ENCODE measurements around the gene KCMF1. TPM values are rescaled to one million over a fixed set of nuclear protein-coding genes. Genes with fewer than 3 reads are reported as not detected.

Gene KCMF1
- total RNA-seq, 1 experiment from 2014 or later: 163 TPM

- no peaks in the 10 kb centered on the region for H3K36me3 ChIP-seq (ENCODE audit: control insufficient read depth, insufficient read depth, low read length)
- ChIA-PET POLR2A (no interaction called here), CTCF (interaction anchor here (0.6 kb wide), 1 partner anchor 7 kb away, joined by 5 read pairs; no protein-coding TSS in a partner anchor)
- H3K9me3 ChIP-seq (ENCODE audit: control insufficient read depth, insufficient read depth, low read depth, low read length): no peaks in the 10 kb centered on the region
- H3K27ac ChIP-seq (ENCODE audit: low read length): peak overlapping the region; percentile 67
- in situ Hi-C loops (cut with HindIII; ENCODE audit: low pct_unique_long_range_greater_than_20kb, low sequenced_read_pairs) (no loop called here), intact Hi-C loops (cut with micrococcal nuclease; ENCODE audit: unreplicated experiment) (no loop called here)
- no TSS peak for BruUV-seq (replicated peaks)
- ATAC-seq (peak; percentile 46; the same call in 1 of the 2 replicates), DNase-seq (ENCODE audit: low read depth, low spot score) (no peak)
- no peak overlapping the region for H3K4me3 ChIP-seq (ENCODE audit: low read depth in 2 of 2, low read length in 2 of 2)
- H3K4me1 ChIP-seq (ENCODE audit: control insufficient read depth, insufficient read depth, low read length): 0 out of 2 replicates have a peak, but pooled peaks cover 7% of the 10 kb centered on the region
- TF ChIP-seq POLR2AphosphoS5 (IDR thresholded peaks at IDR 0.05; ENCODE audit: low read depth, low read length) (no peak), SIN3A (IDR thresholded peaks at IDR 0.05; ENCODE audit: borderline replicate concordance, insufficient read depth, low read depth, low read length) (no peak), TCF7L2 (IDR thresholded peaks at IDR 0.05; ENCODE audit: low read depth, low read length) (no peak)
- TF ChIP-seq, protein P1, sequence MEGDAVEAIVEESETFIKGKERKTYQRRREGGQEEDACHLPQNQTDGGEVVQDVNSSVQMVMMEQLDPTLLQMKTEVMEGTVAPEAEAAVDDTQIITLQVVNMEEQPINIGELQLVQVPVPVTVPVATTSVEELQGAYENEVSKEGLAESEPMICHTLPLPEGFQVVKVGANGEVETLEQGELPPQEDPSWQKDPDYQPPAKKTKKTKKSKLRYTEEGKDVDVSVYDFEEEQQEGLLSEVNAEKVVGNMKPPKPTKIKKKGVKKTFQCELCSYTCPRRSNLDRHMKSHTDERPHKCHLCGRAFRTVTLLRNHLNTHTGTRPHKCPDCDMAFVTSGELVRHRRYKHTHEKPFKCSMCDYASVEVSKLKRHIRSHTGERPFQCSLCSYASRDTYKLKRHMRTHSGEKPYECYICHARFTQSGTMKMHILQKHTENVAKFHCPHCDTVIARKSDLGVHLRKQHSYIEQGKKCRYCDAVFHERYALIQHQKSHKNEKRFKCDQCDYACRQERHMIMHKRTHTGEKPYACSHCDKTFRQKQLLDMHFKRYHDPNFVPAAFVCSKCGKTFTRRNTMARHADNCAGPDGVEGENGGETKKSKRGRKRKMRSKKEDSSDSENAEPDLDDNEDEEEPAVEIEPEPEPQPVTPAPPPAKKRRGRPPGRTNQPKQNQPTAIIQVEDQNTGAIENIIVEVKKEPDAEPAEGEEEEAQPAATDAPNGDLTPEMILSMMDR (IDR thresholded peaks at IDR 0.05): no peak
- TF ChIP-seq, protein P2, sequence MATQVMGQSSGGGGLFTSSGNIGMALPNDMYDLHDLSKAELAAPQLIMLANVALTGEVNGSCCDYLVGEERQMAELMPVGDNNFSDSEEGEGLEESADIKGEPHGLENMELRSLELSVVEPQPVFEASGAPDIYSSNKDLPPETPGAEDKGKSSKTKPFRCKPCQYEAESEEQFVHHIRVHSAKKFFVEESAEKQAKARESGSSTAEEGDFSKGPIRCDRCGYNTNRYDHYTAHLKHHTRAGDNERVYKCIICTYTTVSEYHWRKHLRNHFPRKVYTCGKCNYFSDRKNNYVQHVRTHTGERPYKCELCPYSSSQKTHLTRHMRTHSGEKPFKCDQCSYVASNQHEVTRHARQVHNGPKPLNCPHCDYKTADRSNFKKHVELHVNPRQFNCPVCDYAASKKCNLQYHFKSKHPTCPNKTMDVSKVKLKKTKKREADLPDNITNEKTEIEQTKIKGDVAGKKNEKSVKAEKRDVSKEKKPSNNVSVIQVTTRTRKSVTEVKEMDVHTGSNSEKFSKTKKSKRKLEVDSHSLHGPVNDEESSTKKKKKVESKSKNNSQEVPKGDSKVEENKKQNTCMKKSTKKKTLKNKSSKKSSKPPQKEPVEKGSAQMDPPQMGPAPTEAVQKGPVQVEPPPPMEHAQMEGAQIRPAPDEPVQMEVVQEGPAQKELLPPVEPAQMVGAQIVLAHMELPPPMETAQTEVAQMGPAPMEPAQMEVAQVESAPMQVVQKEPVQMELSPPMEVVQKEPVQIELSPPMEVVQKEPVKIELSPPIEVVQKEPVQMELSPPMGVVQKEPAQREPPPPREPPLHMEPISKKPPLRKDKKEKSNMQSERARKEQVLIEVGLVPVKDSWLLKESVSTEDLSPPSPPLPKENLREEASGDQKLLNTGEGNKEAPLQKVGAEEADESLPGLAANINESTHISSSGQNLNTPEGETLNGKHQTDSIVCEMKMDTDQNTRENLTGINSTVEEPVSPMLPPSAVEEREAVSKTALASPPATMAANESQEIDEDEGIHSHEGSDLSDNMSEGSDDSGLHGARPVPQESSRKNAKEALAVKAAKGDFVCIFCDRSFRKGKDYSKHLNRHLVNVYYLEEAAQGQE (IDR thresholded peaks at IDR 0.05; ENCODE audit: insufficient read depth in 1 of 2, low read depth in 2 of 2, low read length in 1 of 2): no peak
- no peaks in the 10 kb centered on the region for H3K27me3 ChIP-seq (ENCODE audit: control insufficient read depth, insufficient read depth, low read length)
Observed at GRCh38 chr2:84939426-84940087, 31.4 kb upstream of the KCMF1 start.

- H3K4me3 ChIP-seq (ENCODE audit: low read depth in 2 of 2, low read length in 2 of 2): no peak overlapping the region
- TF ChIP-seq, protein P2 (IDR thresholded peaks at IDR 0.05; ENCODE audit: insufficient read depth in 1 of 2, low read depth in 2 of 2, low read length in 1 of 2): no peak
- TF ChIP-seq, protein P1 (IDR thresholded peaks at IDR 0.05): no peak
- TF ChIP-seq SIN3A (IDR thresholded peaks at IDR 0.05; ENCODE audit: borderline replicate concordance, insufficient read depth, low read depth, low read length): no peak
- no peak for TF ChIP-seq TCF7L2 (IDR thresholded peaks at IDR 0.05; ENCODE audit: low read depth, low read length)
- 0 out of 2 replicates have a peak, but pooled peaks cover 8% of the 10 kb centered on the region for H3K4me1 ChIP-seq (ENCODE audit: control insufficient read depth, insufficient read depth, low read length)
- no peak for DNase-seq (ENCODE audit: low read depth, low spot score)
- peak overlapping the region; percentile 67 for H3K27ac ChIP-seq (ENCODE audit: low read length)
- ChIA-PET CTCF (no interaction called here), POLR2A (no interaction called here)
- in situ Hi-C loops (cut with HindIII; ENCODE audit: low pct_unique_long_range_greater_than_20kb, low sequenced_read_pairs) (no loop called here), intact Hi-C loops (cut with micrococcal nuclease; ENCODE audit: unreplicated experiment) (no loop called here)
- no peaks in the 10 kb centered on the region for H3K9me3 ChIP-seq (ENCODE audit: control insufficient read depth, insufficient read depth, low read depth, low read length)
- ATAC-seq: no peak
- no peaks in the 10 kb centered on the region for H3K36me3 ChIP-seq (ENCODE audit: control insufficient read depth, insufficient read depth, low read length)
- BruUV-seq (replicated peaks): no TSS peak
- no peaks in the 10 kb centered on the region for H3K27me3 ChIP-seq (ENCODE audit: control insufficient read depth, insufficient read depth, low read length)
Observed at GRCh38 chr2:84940088-84940470, 30.9 kb upstream of the KCMF1 start.
